GM19239 (cell line): ENCODE measurements around the gene ZCCHC17.

Experiments used
- DNase-seq: peaks from one replicate; pipeline ENCODE4 v3.0.0; 2011; ENCODE audit warnings: low spot score; ENCODE audit not compliant: insufficient read length
- FAIRE-seq: peaks from 2 replicates; lab custom pipeline; 2011; peaks lifted over from hg19 to GRCh38; lab: Jason Lieb, UNC

The ZCCHC17 gene

DNA sequence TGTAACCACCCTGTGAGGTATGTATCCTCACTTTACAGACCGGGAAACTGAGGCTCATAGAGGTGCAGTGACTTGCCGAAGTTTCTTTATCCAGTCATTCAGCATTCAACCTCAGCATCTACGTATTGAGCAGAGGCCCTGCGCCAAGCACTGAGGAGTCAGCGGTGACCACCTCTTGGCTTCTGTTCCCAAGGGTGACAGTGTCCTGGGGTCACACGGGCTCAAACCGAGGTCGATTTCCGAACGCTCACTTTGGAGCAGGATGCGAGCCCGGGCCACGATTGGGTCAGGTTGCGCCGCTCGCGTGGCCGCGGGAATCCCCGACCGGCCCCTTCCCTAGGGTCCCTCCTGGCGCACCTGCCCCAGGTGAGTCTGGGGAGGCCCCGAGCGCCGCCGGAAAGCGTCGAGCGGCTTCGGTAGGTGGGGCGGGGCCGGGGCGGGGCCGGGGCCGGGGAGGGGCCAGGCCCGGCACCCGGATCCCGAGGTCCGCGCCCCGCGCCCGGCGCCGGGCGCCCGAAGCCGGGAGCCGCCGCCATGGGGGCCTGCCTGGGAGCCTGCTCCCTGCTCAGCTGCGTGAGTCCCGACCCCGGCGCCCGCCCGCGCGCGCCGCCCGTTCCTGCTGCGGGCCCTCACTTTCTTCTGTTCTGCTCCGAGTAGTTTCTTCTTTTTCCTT is 116.0 kb downstream of the ZCCHC17 start, which contains the start of gene SERINC2:
Gene SERINC2 (plus strand): TSS at position 482 of the 673 bp plus-strand sequence. CDS start 53 bp downstream, at position 535.
- FAIRE-seq (no peak), DNase-seq (peak; percentile 71)

GRCh38 chr1:31413405-31414001 is 116.7 kb downstream of the ZCCHC17 start:
- DNase-seq (peak; percentile 40), FAIRE-seq (peak; percentile 73)
